ENCODE data around the gene CACNA2D1.

CACNA2D1 gene

DNA sequence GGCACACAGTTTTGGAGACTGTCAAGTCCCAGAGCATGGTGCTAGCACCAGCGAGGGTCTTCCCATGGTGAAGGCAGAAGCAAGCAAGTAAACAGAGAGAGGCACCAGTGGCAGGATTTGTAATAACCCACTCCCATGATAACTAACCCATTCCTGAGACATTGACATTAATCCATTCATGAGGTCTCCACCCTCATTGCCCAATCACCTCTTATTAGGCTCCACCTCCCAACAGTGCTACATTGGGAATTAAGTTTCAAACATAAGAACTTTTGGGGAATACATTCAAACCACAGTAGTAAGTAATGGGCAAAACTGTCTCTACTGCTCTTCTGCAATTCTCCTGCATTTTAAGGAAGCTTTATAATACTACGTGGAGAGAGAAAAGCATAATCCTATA, 193.6 kb downstream of the CACNA2D1 start:
- no peak overlapping the region for H3K4me3 ChIP-seq (ENCODE audit: low read length)
- TF ChIP-seq ZNF274 (IDR thresholded peaks at IDR 0.05; ENCODE audit: low read depth, low read length): no peak

DNA sequence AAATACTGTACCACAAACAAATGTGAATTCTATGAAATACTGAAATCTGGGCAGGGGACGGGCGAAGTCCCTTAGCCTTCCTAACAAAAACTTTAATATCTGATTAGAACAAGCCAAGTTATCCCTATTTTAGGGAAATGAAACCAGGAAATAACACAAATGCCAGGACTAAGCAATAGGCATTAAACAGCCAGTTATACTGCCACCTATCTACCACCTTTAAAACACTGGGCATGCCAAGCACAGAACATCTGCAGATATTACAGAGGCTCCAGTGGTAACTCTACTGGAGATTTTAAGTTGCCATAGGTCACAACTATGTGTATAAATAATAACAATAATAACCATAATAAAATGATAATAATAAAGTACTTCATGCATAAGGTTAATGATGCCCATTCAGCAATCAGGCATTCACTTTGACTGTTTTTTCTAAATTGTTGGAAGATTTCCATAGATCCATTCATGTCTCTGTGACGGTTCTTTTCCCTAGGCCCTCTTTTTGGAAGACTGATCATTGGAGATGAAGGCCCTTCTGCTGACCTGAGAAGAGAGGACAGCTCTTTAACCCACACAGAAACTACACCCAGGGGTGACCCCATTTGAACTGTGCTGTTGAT, 195.7 kb downstream of the CACNA2D1 start:
- TF ChIP-seq ZNF274 (IDR thresholded peaks at IDR 0.05; ENCODE audit: low read depth, low read length): no peak
- H3K4me3 ChIP-seq (ENCODE audit: low read length): no peak overlapping the region

DNA sequence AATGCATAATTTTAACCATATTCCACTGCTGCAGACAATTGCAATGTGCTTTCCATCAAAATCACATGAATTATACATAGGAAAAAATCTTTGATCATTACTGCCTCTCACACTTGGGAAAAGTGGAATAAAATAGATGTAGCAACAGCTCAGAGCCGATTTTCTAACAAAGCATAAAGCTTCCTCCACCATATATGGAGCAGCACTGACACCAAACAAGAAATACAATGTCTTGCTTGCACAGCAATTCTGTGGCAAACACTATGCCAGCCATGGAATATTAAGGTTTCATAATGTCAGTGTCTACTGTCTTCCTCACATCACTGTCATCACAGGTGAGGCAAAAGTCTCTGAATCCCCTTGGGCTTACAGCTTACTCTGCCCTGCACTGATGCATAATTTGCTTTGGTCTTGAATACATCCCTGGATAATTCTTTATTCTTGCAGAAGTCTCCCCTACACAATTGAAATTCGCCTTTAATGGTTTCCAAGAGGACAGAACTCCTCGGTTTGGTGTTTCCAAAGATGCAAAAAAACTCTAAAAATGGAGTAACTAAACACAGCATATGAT, 198.5 kb downstream of the CACNA2D1 start:
- TF ChIP-seq ZNF274 (IDR thresholded peaks at IDR 0.05; ENCODE audit: low read depth, low read length): no peak

DNA sequence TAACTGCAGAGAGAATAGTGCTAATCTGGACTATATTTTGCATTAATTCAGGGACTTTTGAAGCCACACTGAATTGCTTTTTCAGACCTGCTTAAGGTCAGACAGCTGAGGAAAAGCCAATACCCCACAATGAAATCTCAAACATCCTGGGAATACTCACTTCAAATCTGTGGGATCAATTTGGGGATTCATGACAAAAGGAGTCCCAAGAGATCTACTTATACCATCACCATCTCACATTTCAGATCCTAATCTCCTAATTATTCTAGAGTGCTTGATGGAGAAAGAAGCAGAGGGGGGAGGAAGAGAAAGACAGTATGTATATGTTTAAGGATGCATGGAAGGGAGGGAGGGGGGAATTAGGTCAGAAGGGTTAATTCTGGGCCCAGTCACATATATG, 202.2 kb downstream of the CACNA2D1 start:
- no peak overlapping the region for H3K4me3 ChIP-seq (ENCODE audit: low read length)
- TF ChIP-seq ZNF274 (IDR thresholded peaks at IDR 0.05; ENCODE audit: low read depth, low read length): no peak

More for the DNA sequence above, 198.5 kb downstream of the CACNA2D1 start:
- H3K4me3 ChIP-seq (ENCODE audit: low read length): no peak overlapping the region

DNA sequence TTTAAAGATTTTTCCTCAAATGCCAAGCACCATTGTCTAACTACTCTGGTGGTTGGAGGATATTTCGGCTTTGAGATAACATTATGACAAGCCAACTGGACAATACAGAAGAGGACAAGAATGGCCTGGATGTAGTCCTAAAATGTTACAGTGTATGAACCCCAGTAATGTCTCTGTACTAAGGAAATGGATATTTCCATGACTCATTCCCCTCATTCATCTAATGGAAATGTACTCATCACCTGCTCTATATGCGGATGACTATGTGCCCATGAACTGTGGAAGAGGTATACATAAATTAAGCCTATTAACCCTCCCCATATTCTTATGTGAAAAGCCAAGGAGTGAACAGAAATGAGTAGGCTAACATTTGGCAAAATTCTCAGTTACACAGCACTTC, 207.9 kb downstream of the CACNA2D1 start:
- no peak for TF ChIP-seq ZNF274 (IDR thresholded peaks at IDR 0.05; ENCODE audit: low read depth, low read length)
- H3K4me3 ChIP-seq (ENCODE audit: low read length): no peak overlapping the region

DNA sequence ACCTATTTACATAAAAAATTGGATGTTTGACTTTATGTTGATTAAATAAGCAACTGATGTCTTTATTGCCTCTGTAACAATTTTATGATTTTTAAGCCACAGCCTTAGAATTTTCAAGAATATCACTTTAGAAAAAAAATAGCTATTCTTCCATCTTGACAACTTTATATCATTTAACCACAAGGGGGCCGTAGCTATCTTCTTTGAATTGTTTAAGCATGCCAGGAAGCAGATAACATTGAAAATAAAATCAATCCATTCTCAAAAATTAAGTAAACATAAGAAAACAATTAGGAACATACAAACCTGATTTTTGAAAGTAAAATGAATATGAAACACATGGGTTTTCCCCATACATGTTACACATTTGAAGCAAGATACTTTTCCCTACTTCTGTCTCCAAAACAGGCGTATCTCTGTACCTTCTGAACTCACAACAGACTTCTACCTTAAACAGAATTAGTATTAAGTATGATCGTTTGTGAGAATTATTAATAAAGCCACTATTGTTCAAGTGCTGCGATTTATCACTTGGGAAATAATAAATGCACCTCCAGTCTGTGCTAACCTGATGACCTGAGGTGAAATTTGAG, 209.0 kb downstream of the CACNA2D1 start:
- H3K4me3 ChIP-seq (ENCODE audit: low read length): no peak overlapping the region
- TF ChIP-seq ZNF274 (IDR thresholded peaks at IDR 0.05; ENCODE audit: low read depth, low read length): no peak

DNA sequence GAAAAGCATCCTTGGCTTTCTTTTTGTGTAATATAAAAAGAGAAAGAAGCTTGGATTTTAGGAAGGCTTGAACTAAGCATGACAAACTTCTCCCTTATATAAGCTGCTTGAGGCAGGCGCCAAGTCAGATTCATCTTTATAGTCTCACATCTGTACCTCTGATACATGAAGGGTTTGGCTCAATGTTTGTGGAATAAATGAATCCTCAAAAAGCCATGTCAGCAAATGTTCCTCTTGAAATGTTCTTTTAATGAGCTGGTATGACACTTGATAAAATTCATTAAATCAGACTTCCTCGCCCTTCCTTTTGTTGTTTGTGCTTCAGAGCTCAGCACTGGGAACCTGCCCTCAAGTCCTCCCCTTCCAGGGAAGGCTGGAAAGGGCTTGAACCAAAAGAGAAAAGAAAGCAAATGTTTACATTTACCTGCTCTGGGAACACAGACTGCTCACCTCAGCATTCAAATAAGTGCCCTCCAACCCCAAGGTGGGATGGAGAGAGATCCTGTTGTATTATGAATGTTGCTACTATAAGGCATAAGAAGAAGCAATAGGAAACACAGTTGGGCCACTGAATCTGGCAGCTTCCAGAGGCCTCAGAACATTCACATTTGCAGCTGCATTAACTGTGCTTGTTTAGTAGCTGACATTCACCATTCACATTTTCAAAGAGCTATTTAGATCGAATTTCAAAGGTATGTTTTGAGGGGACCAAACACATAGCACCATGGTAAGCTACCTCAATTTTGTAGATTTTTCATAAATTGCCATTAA, 212.6 kb downstream of the CACNA2D1 start:
- TF ChIP-seq ZNF274 (IDR thresholded peaks at IDR 0.05; ENCODE audit: low read depth, low read length): no peak
- H3K4me3 ChIP-seq (ENCODE audit: low read length): no peak overlapping the region

DNA sequence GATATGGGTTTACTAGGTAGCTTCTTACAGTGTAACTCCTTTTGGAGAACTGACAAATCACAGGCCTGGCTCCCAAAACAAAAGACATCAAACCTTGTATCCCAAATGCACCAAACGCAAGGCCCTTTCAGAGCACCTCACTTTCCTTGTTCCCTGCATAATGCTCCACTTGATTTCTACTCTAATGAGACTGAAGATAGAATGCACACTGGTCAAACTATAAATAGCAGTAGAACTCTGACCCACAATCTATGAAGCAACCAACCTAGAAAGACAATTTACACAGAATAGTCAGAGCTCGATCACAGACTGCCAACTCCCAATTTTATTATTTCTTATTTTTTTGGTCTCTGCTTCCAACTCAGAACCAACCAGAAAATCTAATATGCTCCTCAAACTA, 214.4 kb downstream of the CACNA2D1 start:
- no peak overlapping the region for H3K4me3 ChIP-seq (ENCODE audit: low read length)

DNA sequence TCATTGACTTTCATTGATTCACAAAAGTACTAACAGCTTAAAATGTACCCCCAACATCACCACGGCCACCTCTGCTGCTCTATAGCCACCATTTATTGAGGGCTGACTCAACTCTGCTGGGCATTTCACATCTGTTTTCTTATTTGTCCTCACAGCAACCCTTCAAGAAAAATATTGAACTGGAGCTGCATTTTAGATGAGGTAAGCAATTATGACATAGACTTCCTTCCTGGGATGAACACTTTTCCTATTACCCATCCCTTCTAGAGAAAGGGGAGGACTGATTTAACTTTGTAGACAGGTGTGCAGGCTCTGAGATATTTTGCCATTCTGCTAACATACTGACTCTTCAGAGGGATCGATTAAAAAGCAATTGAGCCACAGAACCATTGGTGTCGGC, 217.4 kb downstream of the CACNA2D1 start:
- no peak for TF ChIP-seq ZNF274 (IDR thresholded peaks at IDR 0.05; ENCODE audit: low read depth, low read length)
- H3K4me3 ChIP-seq (ENCODE audit: low read length): no peak overlapping the region

More for the DNA sequence above, 214.4 kb downstream of the CACNA2D1 start:
- TF ChIP-seq ZNF274 (IDR thresholded peaks at IDR 0.05; ENCODE audit: low read depth, low read length): no peak

DNA sequence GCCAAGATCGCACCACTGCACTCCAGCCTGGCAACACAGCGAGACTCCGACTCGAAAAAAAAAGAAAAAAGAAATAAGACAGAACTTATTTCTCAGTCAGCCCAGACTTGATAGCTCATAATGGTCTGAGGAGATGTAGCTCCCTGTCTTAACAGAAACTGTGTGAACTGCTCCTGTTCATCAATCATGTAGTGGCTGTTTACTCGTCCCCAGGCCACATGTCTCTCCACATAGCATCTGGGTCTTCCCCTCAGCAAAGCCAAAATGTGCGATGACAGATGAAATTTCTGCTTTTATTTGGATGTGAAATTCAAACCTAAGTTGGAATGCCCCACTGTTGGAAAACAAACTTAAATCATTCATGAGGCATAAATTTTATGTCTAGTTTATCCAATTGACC, 219.0 kb downstream of the CACNA2D1 start:
- no peak for TF ChIP-seq ZNF274 (IDR thresholded peaks at IDR 0.05; ENCODE audit: low read depth, low read length)
- no peak overlapping the region for H3K4me3 ChIP-seq (ENCODE audit: low read length)

DNA sequence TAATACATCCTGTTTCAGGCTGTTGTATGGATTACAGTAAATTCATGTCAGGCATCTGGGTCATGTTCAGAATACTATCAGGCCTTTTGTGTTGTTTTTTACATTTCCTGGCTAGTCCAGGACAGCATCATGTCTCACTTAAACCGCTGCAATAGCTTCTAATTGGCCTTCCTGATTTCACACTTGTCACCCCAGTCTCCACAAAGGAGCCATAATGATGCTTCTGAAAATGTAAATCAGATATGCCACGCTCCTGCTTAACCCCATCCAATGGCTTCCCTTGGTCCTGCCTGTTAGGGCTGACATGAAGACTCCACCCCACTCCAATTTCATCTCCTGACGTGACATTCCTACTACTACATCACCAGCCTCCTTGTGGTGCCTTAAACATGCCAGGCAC, 220.0 kb downstream of the CACNA2D1 start:
- no peak overlapping the region for H3K4me3 ChIP-seq (ENCODE audit: low read length)
- TF ChIP-seq ZNF274 (IDR thresholded peaks at IDR 0.05; ENCODE audit: low read depth, low read length): no peak

DNA sequence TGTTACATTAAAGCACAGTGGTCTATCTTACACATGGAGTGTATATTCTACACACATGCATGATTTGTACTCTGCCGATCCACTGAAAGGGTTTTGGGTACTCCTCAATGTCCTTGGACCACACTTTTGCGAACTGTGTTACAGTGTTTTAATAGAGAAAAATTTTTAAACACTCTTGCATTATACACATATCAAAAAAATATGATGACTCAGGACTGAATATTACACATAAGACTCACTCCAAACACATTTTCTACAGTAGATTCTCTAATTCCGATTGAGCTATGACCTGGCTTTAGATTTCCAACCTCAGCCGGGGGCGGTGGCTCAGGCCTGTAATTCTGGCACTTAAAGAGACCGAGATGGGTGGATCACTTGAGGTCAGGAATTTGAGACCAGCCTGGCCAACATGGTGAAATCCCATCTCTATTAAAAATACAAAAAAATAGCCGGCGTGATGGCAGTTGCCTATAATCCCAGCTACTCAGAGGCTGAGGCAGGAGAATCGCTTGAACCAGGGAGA, 222.4 kb downstream of the CACNA2D1 start:
- H3K4me3 ChIP-seq (ENCODE audit: low read length): no peak overlapping the region
- no peak for TF ChIP-seq ZNF274 (IDR thresholded peaks at IDR 0.05; ENCODE audit: low read depth, low read length)

DNA sequence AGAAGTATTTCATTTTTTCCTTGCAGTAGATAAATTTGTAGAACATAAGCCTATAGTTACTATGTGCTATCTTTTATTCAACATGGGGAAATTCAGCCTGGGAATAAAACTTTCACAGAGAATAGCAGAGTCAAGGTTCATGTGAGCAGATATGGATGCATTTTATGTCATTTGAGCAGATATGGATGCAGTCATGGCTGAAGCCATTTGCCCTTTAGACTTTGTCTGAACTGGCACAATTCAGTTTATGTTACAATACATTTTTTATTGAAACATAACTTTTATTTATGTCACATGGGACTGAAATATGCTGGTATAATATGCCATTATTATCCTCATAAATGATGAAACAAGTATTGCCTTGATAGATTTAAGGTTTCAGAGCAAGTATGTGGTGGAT, 231.1 kb downstream of the CACNA2D1 start:
- no peak for TF ChIP-seq ZNF274 (IDR thresholded peaks at IDR 0.05; ENCODE audit: low read depth, low read length)
- no peak overlapping the region for H3K4me3 ChIP-seq (ENCODE audit: low read length)

DNA sequence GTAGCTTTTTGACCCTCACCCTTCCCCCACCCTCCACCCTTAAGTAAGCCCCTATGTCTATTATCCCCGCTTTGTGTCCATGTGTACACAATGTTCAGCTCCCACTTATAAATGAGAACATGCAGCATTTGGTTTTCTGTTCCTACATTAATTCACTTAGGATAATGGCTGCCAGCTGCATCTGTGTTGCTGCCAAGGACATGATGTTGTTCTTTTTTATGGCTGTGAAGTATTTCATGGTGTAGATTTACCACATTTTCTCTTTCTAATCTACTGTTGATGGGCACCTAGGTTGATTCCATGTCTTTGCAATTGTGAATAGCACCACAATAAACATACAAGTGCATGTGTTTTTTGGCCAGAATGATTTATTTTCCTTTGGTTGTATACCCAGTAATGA, 232.2 kb downstream of the CACNA2D1 start:
- H3K4me3 ChIP-seq (ENCODE audit: low read length): no peak overlapping the region
- no peak for TF ChIP-seq ZNF274 (IDR thresholded peaks at IDR 0.05; ENCODE audit: low read depth, low read length)
